HepG2 (cell line): ENCODE results near the gene MTX2. TPM values are rescaled to one million over a fixed set of nuclear protein-coding genes. Genes with fewer than 3 reads are reported as not detected.

Experiments used
- BCLAF1 ChIP-seq: fragments of 450-650 bp; IDR thresholded peaks from 2 replicates; pipeline ENCODE4 v1.6.1; 2017; ENCODE audit warnings: mild to moderate bottlenecking
- HINFP ChIP-seq: sonication (generic); formaldehyde crosslinking; IDR thresholded peaks from 2 replicates; pipeline ENCODE4 v1.4.0; 2020; ENCODE audit warnings: low read depth, mild to moderate bottlenecking, missing genetic modification reagents
- MAX ChIP-seq: IDR thresholded peaks from 2 replicates; pipeline ENCODE4 v1.6.1; 2012; ENCODE audit warnings: inconsistent platforms
- NR2F2 ChIP-seq: IDR thresholded peaks from 2 replicates; pipeline ENCODE4 v1.6.1; 2012; ENCODE audit warnings: low read depth, inconsistent platforms, borderline replicate concordance
- ONECUT2 ChIP-seq: sonication (generic); formaldehyde crosslinking; IDR thresholded peaks from 2 replicates; pipeline ENCODE4 v1.4.0; 2020; ENCODE audit warnings: missing genetic modification reagents
- PLSCR1 ChIP-seq: sonication (generic); formaldehyde crosslinking; IDR thresholded peaks from 2 replicates; pipeline ENCODE4 v1.5.0; 2020; ENCODE audit warnings: missing genetic modification reagents, mild to moderate bottlenecking, borderline replicate concordance
- TAF15 ChIP-seq: fragments of 200-400 bp; formaldehyde crosslinking; IDR thresholded peaks from one replicate; pipeline ENCODE4 v1.6.1; 2018; ENCODE audit warnings: mild to moderate bottlenecking, low read depth, low read length; ENCODE audit not compliant: poor library complexity, severe bottlenecking
- TCF12 ChIP-seq, 2 experiments: fragments of 450-650 bp in 1 of 2; sonication (generic) in 1 of 2; formaldehyde crosslinking in 1 of 2; IDR thresholded peaks; 2 replicates each; pipeline versions ENCODE4 v1.6.1 to v1.8.0; 2017 to 2022; ENCODE audit warnings: antibody characterized with exemption in 1 of 2, mild to moderate bottlenecking in 1 of 2, missing genetic modification reagents in 1 of 2, moderate library complexity in 1 of 2
- THRA ChIP-seq: sonication (generic); formaldehyde crosslinking; IDR thresholded peaks from 2 replicates; pipeline ENCODE4 v1.4.0; 2020; ENCODE audit warnings: missing genetic modification reagents, borderline replicate concordance
- ZBTB39 ChIP-seq: sonication (generic); formaldehyde crosslinking; IDR thresholded peaks from 2 replicates; pipeline ENCODE4 v1.5.0; 2020; ENCODE audit warnings: missing genetic modification reagents
- ZFX ChIP-seq: sonication (generic); formaldehyde crosslinking; IDR thresholded peaks from 2 replicates; pipeline ENCODE4 v1.4.0; 2020; ENCODE audit warnings: mild to moderate bottlenecking, low read depth, missing genetic modification reagents, moderate library complexity
- ZNF121 ChIP-seq: sonication (generic); formaldehyde crosslinking; IDR thresholded peaks from 2 replicates; pipeline ENCODE4 v1.5.0; 2020; ENCODE audit warnings: mild to moderate bottlenecking, missing genetic modification reagents
- ZNF331 ChIP-seq: sonication (generic); formaldehyde crosslinking; IDR thresholded peaks from 2 replicates; pipeline ENCODE4 v1.4.0; 2020; ENCODE audit warnings: missing genetic modification reagents
- ZNF556 ChIP-seq: sonication (generic); formaldehyde crosslinking; IDR thresholded peaks from 2 replicates; pipeline ENCODE4 v1.4.0; 2020; ENCODE audit warnings: mild to moderate bottlenecking, missing genetic modification reagents, borderline replicate concordance
- polyA plus RNA-seq, 8 experiments: library from polyadenylated mRNA; depleted of rRNA in 3 of 8; stranded (reverse) in 7 of 8; unstranded in 1 of 8; fragments of >200 nt; fragmentation: Illumina TruSeq in 4 of 8; extraction: Trizol in 4 of 8; gene quantifications; 2 replicates each; pipeline versions ENCODE4 v1.2.1 to v1.2.3, GENCODE V29; 2011 to 2016; ENCODE audit warnings: low read depth in 4 of 8, missing spikeins in 1 of 8, mixed read lengths in 1 of 8; ENCODE audit not compliant: insufficient read depth in 1 of 8
- total RNA-seq, 5 experiments: library from RNA; depleted of rRNA; stranded (reverse); fragments of >200 nt; fragmentation: Illumina TruSeq; extraction: Trizol; gene quantifications; 2 replicates each; pipeline ENCODE4 v1.2.3, GENCODE V29; 2016; ENCODE audit warnings: low read depth in 1 of 5
- TF ChIP-seq, protein P1 (sequence below): IDR thresholded peaks from 2 replicates; pipeline ENCODE4 v1.6.1; 2016; ENCODE audit warnings: missing compliant biosample characterization, missing genetic modification reagents, borderline replicate concordance

Gene MTX2
- total and polyA plus RNA-seq, 2 of the 13 experiments (the other 11 are each of a cell fraction or from before 2014, with no cell fraction given): 58.1 to 75.7 TPM

DNA sequence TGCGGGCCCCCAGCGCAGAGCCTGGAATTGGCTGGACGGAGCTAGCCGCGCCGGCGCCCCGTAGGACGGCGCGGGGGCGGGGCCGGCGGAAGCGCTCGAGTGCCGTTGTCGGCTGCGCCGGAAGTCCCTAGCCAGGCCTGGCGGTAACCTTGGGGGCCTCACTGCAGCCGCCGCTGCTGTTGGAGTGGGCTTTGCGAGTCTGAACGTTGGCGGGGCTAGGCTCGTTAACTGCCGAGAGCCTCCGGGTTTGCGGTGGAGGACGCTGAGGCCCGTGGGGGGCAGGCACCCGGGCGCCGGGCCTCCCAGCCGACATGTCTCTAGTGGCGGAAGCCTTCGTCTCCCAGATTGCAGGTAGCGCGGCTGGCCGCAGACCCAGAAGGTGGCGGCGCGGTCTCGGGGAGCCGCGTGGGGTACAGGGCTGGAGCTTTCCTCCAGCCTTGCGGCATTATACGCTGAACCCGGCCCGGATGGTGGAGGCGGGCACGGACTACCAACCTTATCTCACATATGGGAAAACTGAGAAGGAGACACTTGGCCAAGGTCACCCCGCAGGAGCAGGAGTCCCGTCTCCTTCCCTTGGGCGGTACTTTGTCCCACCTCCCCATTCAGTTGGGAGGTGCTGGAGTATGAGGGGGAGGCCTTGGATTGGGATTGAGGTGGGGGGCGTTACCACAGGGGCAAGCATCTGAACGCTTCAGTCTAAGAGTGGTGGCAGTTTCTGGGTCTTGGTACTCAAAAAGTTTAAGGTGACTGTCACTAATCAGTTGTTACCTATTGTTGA, at the start of gene MTX2 (continued):
- TF ChIP-seq ZNF331 (CRISPR knock-in tag): peak; percentile 76
- peak; percentile 91 for TF ChIP-seq MAX
- TF ChIP-seq NR2F2: no peak
- TF ChIP-seq TCF12 (IDR thresholded peaks at IDR 0.05): no peak
- peak; percentile 95 for TF ChIP-seq TCF12 (CRISPR knock-in tag; IDR thresholded peaks at IDR 0.05)
- TF ChIP-seq TAF15: peak; percentile 83
- TF ChIP-seq THRA (CRISPR knock-in tag): peak; percentile 47; the same call in 1 of the 2 replicates
- peak; percentile 97 for TF ChIP-seq ZNF556 (CRISPR knock-in tag)
- 0 out of 2 replicates have a peak, but pooled peaks have one; percentile 11 for TF ChIP-seq ONECUT2 (CRISPR knock-in tag)
- TF ChIP-seq ZFX (CRISPR knock-in tag): peak; percentile 99
- no peak for TF ChIP-seq PLSCR1
- no peak; the same call in 1 of the 2 replicates for TF ChIP-seq ZBTB39 (CRISPR knock-in tag)
- TF ChIP-seq, protein P1, sequence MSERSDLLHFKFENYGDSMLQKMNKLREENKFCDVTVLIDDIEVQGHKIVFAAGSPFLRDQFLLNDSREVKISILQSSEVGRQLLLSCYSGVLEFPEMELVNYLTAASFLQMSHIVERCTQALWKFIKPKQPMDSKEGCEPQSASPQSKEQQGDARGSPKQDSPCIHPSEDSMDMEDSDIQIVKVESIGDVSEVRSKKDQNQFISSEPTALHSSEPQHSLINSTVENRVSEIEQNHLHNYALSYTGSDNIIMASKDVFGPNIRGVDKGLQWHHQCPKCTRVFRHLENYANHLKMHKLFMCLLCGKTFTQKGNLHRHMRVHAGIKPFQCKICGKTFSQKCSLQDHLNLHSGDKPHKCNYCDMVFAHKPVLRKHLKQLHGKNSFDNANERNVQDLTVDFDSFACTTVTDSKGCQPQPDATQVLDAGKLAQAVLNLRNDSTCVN (CRISPR knock-in tag): peak; percentile 82
- TF ChIP-seq ZNF121 (CRISPR knock-in tag): 0 out of 2 replicates have a peak, but pooled peaks have one; percentile 40
- TF ChIP-seq HINFP (CRISPR knock-in tag): peak; percentile 67; the same call in 1 of the 2 replicates
- TF ChIP-seq BCLAF1: no peak
